Activated CD8-positive, alpha-beta memory T cell treated with anti-CD3 and anti-CD28 coated beads for 36 hours (primary cell): Measurements from ENCODE around the gene ALX4. TPM values are rescaled to one million over a fixed set of nuclear protein-coding genes. Genes with fewer than 3 reads are reported as not detected.

Experiments
- CTCF ChIA-PET: fragments of 350-600 bp; sonication (Branson Sonifier 250); formaldehyde crosslinking; loops from one replicate; lab custom pipeline; 2021; ENCODE audit warnings: antibody characterized with exemption; lab: Charles Lee
- POLR2A ChIA-PET: fragments of 350-600 bp; sonication (Branson Sonifier 250); formaldehyde crosslinking; loops from one replicate; lab custom pipeline; 2021; ENCODE audit warnings: antibody characterized with exemption; lab: Charles Lee
- total RNA-seq, 2 experiments: library from RNA; stranded (reverse); gene quantifications; one replicate each; pipeline ENCODE4 v1.2.3, GENCODE V29; 2021

The ALX4 gene
- total RNA-seq, 2 experiments from 2014 or later = not detected

- POLR2A ChIA-PET = no interaction called here
- CTCF ChIA-PET = no interaction called here
Measured at GRCh38 chr11:44229624-44230023, 80.3 kb downstream of the ALX4 start.

GRCh38 chr11:44229098-44229497 lies 80.8 kb downstream of the ALX4 start:
- POLR2A ChIA-PET = no interaction called here
- CTCF ChIA-PET = no interaction called here

- ChIA-PET CTCF (no interaction called here), POLR2A (no interaction called here)
Measured at GRCh38 chr11:44228379-44228778, 81.6 kb downstream of the ALX4 start.

GRCh38 chr11:44226945-44227344 lies 83.0 kb downstream of the ALX4 start:
- CTCF ChIA-PET = no interaction called here
- POLR2A ChIA-PET = no interaction called here

GRCh38 chr11:44226490-44226889 lies 83.4 kb downstream of the ALX4 start:
- ChIA-PET POLR2A (no interaction called here), CTCF (no interaction called here)

- POLR2A ChIA-PET = no interaction called here
- CTCF ChIA-PET = no interaction called here
Measured at GRCh38 chr11:44224867-44225501, 85.0 kb downstream of the ALX4 start.

GRCh38 chr11:44223238-44223637 lies 86.7 kb downstream of the ALX4 start:
- ChIA-PET POLR2A (no interaction called here), CTCF (no interaction called here)

- ChIA-PET POLR2A (no interaction called here), CTCF (no interaction called here)
Measured at GRCh38 chr11:44221992-44222391, 87.9 kb downstream of the ALX4 start.

GRCh38 chr11:44221456-44221855 lies 88.5 kb downstream of the ALX4 start:
- ChIA-PET CTCF (no interaction called here), POLR2A (no interaction called here)

- CTCF ChIA-PET = no interaction called here
Measured at GRCh38 chr11:44219830-44220796, 89.8 kb downstream of the ALX4 start.

GRCh38 chr11:44217432-44217831 lies 92.5 kb downstream of the ALX4 start:
- CTCF ChIA-PET = no interaction called here
- POLR2A ChIA-PET = no interaction called here

More at GRCh38 chr11:44219830-44220796, 89.8 kb downstream of the ALX4 start:
- POLR2A ChIA-PET = no interaction called here

- POLR2A ChIA-PET = interaction anchor here (0.7 kb wide), 1 partner anchor 353 kb away, joined by 4 read pairs; no protein-coding TSS in a partner anchor
- CTCF ChIA-PET = interaction anchor here (0.6 kb wide), 1 partner anchor 52 kb away, joined by 3 read pairs; no protein-coding TSS in a partner anchor
Measured at GRCh38 chr11:44213148-44213547, 96.8 kb downstream of the ALX4 start.

- CTCF ChIA-PET = no interaction called here
- POLR2A ChIA-PET = no interaction called here
Measured at GRCh38 chr11:44212128-44212527, 97.8 kb downstream of the ALX4 start.

Other genes starting within 250 kb of the ALX4 start
- gene ACCS, start 243.9 kb downstream of the ALX4 start, total RNA-seq = 1 to 10 TPM; 2.1 to 2.8 TPM
- gene EXT2, start 214.5 kb downstream of the ALX4 start, total RNA-seq = 10 to 100 TPM; 32.4 to 35.2 TPM